Ovary (tissue), 9 donors: Measurements from ENCODE around the gene C19orf33. TPM values are rescaled to one million over a fixed set of nuclear protein-coding genes. Genes with fewer than 3 reads are reported as not detected.
"Not testable (repeated sequence)": the region's sequence is repeated elsewhere in the genome, so short reads cannot be mapped to it uniquely, and the experiment has no call there.

Experiments
- DNase-seq, 5 donors: peaks; one replicate each; pipeline ENCODE4 v3.0.0-alpha.2; 2019 to 2020
- H3K27ac ChIP-seq, 2 donors: fragments of 200-600 bp; one replicate each; pipeline versions ENCODE4 v1.5.1 to v1.8.0; 2019 to 2022
- H3K27me3 ChIP-seq: fragments of 200-600 bp; one replicate; pipeline ENCODE4 v1.8.0; 2022
- H3K36me3 ChIP-seq: fragments of 200-600 bp; sonication (generic); one replicate; pipeline ENCODE4 v1.5.1; 2019
- H3K4me1 ChIP-seq: one replicate; pipeline ENCODE4 v1.8.1; 2013; ENCODE audit warnings: mild to moderate bottlenecking, moderate library complexity; ENCODE audit not compliant: insufficient read depth
- H3K4me3 ChIP-seq: fragments of 200-600 bp; sonication (generic); one replicate; pipeline ENCODE4 v1.5.1; 2017
- H3K9me3 ChIP-seq, 2 donors: fragments of 200-600 bp in 1 of 2; sonication (generic) in 1 of 2; one replicate each; pipeline versions ENCODE4 v1.5.1 to v1.8.1; 2013 to 2019; ENCODE audit warnings: mild to moderate bottlenecking in 1 of 2, moderate library complexity in 1 of 2
- EP300 ChIP-seq: sonication (generic); formaldehyde crosslinking; IDR thresholded peaks from one replicate; pipeline ENCODE4 v1.6.1; 2017; ENCODE audit warnings: antibody characterized with exemption
- POLR2A ChIP-seq: fragments of 450-650 bp; IDR thresholded peaks from one replicate; pipeline ENCODE4 v1.6.1; 2017; ENCODE audit warnings: antibody characterized with exemption, mild to moderate bottlenecking, moderate library complexity
- WGBS, 3 donors: extraction: QIAGEN DNeasy Blood & Tissue Kit in 1 of 3; methylation state at CpG; one replicate each; pipeline versions ENCODE4 v1.1.5 to v1.1.7; 2013 to 2017; 5-methylcytosine and 5-hydroxymethylcytosine counted together
- intact Hi-C, 4 donors: fragments of 100-400 bp; cut with DNase I; formaldehyde crosslinking; loops; one replicate each; pipeline versions ENCODE4 v1.11.0 to v1.15.1; 2022 to 2023
- polyA plus RNA-seq, 2 donors: library from polyadenylated mRNA; stranded (reverse); fragments of 200-250 nt in 1 of 2; fragments of 350-450 nt in 1 of 2; fragmentation: Illumina TruSeq in 1 of 2; extraction: RNeasy Lipid Tissue Mini Kit (QIAGEN cat#74804) in 1 of 2; gene quantifications; one replicate each; pipeline ENCODE4 v1.2.3, GENCODE V29; 2013 to 2014
- total RNA-seq, 7 donors: library from RNA; depleted of rRNA in 2 of 7; stranded (reverse); fragments of >200 nt in 2 of 7; fragmentation: NEBNext Ultra II Directional in 3 of 7; extraction: Animal tissue kit (Norgen Biotek cat#: 25700) in 3 of 7; gene quantifications; one replicate each; pipeline versions ENCODE4 v1.1.0 to v1.2.4, GENCODE V29; 2016 to 2023
- TF ChIP-seq, protein P1 (sequence below), 3 donors: fragments of 450-650 bp in 2 of 3; fragments of 200-600 bp in 1 of 3; IDR thresholded peaks; one replicate each; pipeline versions ENCODE4 v1.5.1 to v1.8.0; 2016 to 2022; ENCODE audit warnings: antibody characterized with exemption in 3 of 3, mild to moderate bottlenecking in 1 of 3
- donor health status: DM: no; HTN: no; CAD: no; lungs with moderate emphysema.
- donor health status: DM: no; HTN: no; CAD: no.
- donor health status: Bipolar disorder and iron deficiency.
- donor health status: DM: yes; HTN: yes; CAD: no.
- donor health status: DM: no; HTN: no; CAD: no.
- donor health status: DM: yes; HTN: yes; CAD: no.

Gene C19orf33
- total and polyA plus RNA-seq, 9 donors = 1.8 to 179 (median 8.9) TPM; not detected in 2

DNA sequence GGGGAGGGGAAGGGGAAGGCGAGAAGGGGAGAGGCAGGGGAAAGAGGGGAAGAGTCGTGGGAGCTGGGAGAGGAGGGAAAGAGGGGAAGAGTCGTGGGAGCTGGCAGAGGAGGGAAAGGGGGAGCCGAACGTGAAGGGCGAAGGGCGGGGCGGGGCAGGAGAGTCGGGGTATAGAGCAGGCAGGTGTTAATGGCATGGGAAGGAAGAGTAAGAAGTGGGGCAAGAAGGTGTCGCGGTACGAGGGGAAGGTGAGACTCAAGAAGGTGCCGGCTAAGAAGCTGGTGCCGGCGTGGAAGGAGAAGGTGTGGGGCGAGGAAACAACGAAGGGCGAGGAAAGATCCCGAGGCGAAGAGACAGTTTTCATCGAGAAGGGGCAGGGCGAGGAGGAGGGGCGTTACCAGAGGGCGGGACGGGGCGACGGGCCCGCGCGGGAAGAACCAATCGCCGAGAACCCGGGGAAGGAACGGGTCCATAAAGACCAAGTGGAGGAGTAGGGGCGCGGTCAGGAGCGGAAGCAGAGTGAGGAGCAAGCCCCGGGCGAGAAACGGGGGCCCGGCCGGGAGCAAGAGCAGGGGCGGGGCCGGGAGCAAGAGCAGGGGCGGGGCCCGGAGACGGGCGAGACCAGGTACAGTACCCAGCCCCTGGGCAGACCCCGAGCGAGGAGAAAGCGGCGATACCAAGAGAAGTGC is 32.0 kb downstream of the C19orf33 start:
- Histone ChIP-seq H3K9me3 (no peaks in the 10 kb centered on the region), H3K27ac (peak overlapping the region; percentile 82 to 86), H3K4me1 (peaks cover 2% of the 10 kb centered on the region), H3K27me3 (no peaks in the 10 kb centered on the region), H3K4me3 (peak overlapping the region; percentile 54), H3K36me3 (no peaks in the 10 kb centered on the region)
- TF ChIP-seq, protein P1, sequence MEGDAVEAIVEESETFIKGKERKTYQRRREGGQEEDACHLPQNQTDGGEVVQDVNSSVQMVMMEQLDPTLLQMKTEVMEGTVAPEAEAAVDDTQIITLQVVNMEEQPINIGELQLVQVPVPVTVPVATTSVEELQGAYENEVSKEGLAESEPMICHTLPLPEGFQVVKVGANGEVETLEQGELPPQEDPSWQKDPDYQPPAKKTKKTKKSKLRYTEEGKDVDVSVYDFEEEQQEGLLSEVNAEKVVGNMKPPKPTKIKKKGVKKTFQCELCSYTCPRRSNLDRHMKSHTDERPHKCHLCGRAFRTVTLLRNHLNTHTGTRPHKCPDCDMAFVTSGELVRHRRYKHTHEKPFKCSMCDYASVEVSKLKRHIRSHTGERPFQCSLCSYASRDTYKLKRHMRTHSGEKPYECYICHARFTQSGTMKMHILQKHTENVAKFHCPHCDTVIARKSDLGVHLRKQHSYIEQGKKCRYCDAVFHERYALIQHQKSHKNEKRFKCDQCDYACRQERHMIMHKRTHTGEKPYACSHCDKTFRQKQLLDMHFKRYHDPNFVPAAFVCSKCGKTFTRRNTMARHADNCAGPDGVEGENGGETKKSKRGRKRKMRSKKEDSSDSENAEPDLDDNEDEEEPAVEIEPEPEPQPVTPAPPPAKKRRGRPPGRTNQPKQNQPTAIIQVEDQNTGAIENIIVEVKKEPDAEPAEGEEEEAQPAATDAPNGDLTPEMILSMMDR (IDR thresholded peaks at IDR 0.05) = no peak
- peak; percentile 54 for TF ChIP-seq POLR2A
- intact Hi-C loops = loop anchor here in 2 of 4 donors (5.0 to 10.0 kb wide), 2 partner anchors 36 to 191 kb away; partner anchors contain the start of gene PSMD8 (in 1 of the 2)
- DNase-seq = peak; percentile 92 to 96 (median 93)
- 0 to 1% (median 1%) methylated on average over 52 of the region's 52 CpGs for WGBS, 3 donors

DNA sequence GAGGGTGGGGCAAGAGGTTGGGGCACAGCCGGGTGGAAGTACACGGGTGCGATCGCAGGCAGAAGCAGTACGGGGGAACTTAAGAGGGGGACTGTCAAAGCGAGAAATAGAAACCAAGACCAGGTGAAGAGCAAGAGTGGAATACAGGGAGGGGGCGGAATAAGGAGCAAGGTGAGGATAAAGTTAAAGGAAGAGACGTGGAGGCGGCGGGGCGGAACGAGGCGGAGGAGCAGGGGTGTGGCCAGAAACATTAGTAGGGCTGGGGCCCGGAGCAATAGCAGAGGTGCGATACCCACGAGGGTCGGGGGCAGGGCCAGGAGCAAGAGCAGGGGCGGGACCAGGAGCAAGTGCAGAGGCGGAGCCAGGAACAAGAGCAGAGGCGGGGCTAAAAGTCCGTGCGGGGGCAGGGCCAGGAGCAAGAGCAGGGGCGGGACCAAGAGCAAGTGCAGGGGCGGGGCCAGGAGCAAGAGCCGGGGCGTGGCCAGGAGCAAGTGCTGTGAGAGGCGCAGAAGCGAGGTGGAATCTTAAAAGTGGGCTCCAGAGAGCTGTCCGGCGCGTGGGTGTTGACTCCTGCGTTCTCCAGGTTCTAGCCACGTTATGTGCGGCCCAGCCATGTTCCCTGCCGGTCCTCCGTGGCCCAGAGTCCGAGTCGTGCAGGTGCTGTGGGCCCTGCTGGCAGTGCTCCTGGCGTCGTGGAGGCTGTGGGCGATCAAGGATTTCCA is 32.7 kb downstream of the C19orf33 start:
- 2 to 3% (median 3%) methylated on average over 41 of the region's 41 CpGs for WGBS, 3 donors
- intact Hi-C loops = loop anchor here in 2 of 4 donors (5.0 to 10.0 kb wide), 2 partner anchors 36 to 192 kb away; partner anchors contain the start of gene PSMD8 (in 1 of the 2)
- Histone ChIP-seq H3K27me3 (no peaks in the 10 kb centered on the region), H3K4me3 (peak overlapping the region; percentile 54), H3K9me3 (no peaks in the 10 kb centered on the region), H3K27ac (peak overlapping the region in 1 of 2 donors; percentile 86), H3K36me3 (no peaks in the 10 kb centered on the region), H3K4me1 (peaks cover 2% of the 10 kb centered on the region)
- TF ChIP-seq POLR2A (no peak), EP300 (no peak)
- TF ChIP-seq, protein P1 (IDR thresholded peaks at IDR 0.05) = no peak
- DNase-seq = peak; percentile 93 to 97 (median 96)

DNA sequence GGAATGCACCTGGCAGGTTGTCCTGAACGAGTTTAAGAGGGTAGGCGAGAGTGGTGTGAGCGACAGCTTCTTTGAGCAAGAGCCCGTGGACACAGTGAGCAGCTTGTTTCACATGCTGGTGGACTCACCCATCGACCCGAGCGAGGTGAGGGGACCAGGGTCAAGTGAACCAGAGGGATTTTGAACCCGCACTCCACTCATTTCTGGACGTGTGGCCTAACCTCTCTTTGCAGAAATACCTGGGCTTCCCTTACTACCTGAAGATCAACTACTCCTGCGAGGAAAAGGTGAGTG is 33.3 kb downstream of the C19orf33 start:
- intact Hi-C loops = loop anchor here in 2 of 4 donors (5.0 to 10.0 kb wide), 2 partner anchors 35 to 193 kb away; partner anchors contain the start of gene PSMD8 (in 1 of the 2)
- Histone ChIP-seq H3K9me3 (no peaks in the 10 kb centered on the region), H3K4me1 (peaks cover 2% of the 10 kb centered on the region), H3K36me3 (no peaks in the 10 kb centered on the region), H3K27me3 (no peaks in the 10 kb centered on the region), H3K4me3 (peak overlapping the region; percentile 33), H3K27ac (no peak overlapping the region)
- TF ChIP-seq, protein P1 (IDR thresholded peaks at IDR 0.05) = no peak
- TF ChIP-seq POLR2A (no peak), EP300 (no peak)
- no peak for DNase-seq
- 50 to 54% (median 53%) methylated on average over 5 to 10 of the region's 10 CpGs for WGBS, 3 donors

DNA sequence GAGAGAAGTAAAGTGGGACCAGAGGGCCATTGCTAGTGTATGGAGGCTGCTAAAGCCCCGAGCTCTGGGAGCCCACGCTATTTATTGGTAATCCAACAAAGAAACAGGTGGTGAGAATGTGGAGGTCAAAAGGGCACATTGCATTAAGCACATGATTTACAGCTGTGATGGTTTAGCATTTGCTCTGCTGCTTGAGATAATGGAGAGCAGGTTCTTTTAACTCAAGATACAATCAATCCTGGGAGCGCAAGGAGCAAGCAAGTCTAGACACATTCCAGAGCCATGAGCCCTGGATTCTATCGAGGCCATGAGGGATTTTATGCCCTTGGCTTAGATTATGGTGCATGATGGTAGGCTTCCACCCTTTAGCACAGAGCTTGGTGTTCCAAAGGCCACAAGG is 35.0 kb downstream of the C19orf33 start:
- DNase-seq, H3K36me3 ChIP-seq, H3K9me3 ChIP-seq, H3K4me1 ChIP-seq, H3K27me3 ChIP-seq, H3K4me3 ChIP-seq, H3K27ac ChIP-seq: not testable (repeated sequence)
- intact Hi-C loops = loop anchor here in 2 of 4 donors (5.0 to 10.0 kb wide), 2 partner anchors 33 to 194 kb away; partner anchors contain the start of gene PSMD8 (in 1 of the 2)
- 59 to 65% (median 64%) methylated on average over 4 of the region's 4 CpGs for WGBS, 3 donors

DNA sequence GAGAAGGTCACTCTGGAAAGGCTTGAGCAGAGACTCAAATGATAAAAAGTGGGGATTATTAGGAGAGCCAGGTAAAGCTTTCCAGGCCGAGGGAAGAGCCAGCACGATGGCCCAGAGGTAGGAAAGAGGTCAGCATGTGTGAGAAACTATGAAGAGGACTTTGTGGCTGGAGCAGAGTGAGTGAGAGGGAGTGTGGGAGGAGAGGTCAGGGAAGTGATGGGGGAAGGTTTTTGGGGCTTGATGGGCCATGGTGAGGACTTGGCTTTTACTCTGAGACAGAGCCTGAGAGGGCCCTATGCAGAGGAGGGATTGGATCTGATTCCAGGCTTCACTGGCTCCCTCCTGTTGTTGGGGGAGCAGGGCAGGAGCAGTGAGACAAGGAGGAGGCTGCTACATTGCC is 36.9 kb downstream of the C19orf33 start:
- intact Hi-C loops = no loop called here

More for the DNA sequence above, 36.9 kb downstream of the C19orf33 start:
- no peak for DNase-seq
- Histone ChIP-seq H3K36me3 (no peaks in the 10 kb centered on the region), H3K9me3 (no peaks in the 10 kb centered on the region), H3K27ac (no peak overlapping the region), H3K4me1 (peaks cover 1% of the 10 kb centered on the region), H3K27me3 (no peaks in the 10 kb centered on the region), H3K4me3 (no peak overlapping the region)
- no peak for TF ChIP-seq EP300
- TF ChIP-seq, protein P1 (IDR thresholded peaks at IDR 0.05) = no peak
- TF ChIP-seq POLR2A = no peak
- WGBS, 3 donors = 76 to 89% (median 82%) methylated on average over 2 of the region's 2 CpGs
